Measurements from ENCODE around the gene AKAP12. TPM values are rescaled to one million over a fixed set of nuclear protein-coding genes. Genes with fewer than 3 reads are reported as not detected.

Gene AKAP12
- total and polyA plus RNA-seq, 12 donors: 5.7 to 43.3 (median 12.2) TPM

- peak overlapping the region in 9 of 10 donors; percentile 68 to 94 (median 81) for H3K4me3 ChIP-seq
- intact Hi-C loops (cut with DNase I): loop anchor here in 8 of 10 donors (2.0 to 10.0 kb wide), 8 partner anchors 55 to 227 kb away; no protein-coding TSS in a partner anchor
- WGBS, 2 donors: 82 to 84% methylated on average over 5 of the region's 5 CpGs
These were observed 2.1 kb downstream of the AKAP12 start for GRCh38 chr6:151241853-151242252.

GRCh38 chr6:151242420-151242861 lies 2.7 kb downstream of the AKAP12 start:
- DNase-seq (no peak), ATAC-seq (no peak)
- Histone ChIP-seq H3K9me3 (no peaks in the 10 kb centered on the region), H3K36me3 (no peaks in the 10 kb centered on the region), H3K4me1 (peaks cover 4 to 36% (median 11%) of the 10 kb centered on the region in 9 donors), H3K27me3 (peaks cover 0 to 57% (median 7%) of the 10 kb centered on the region in 7 donors), H3K27ac (no peak overlapping the region), H3K4me3 (peak overlapping the region in 7 of 10 donors; percentile 68 to 86 (median 81))
- intact Hi-C loops (cut with DNase I): loop anchor here in 7 of 10 donors (5.0 to 10.0 kb wide), 6 partner anchors 55 to 228 kb away; no protein-coding TSS in a partner anchor
- TF ChIP-seq CTCF (IDR thresholded peaks at IDR 0.05): no peak
- 87 to 93% methylated on average over 7 of the region's 7 CpGs for WGBS, 2 donors

More at GRCh38 chr6:151241853-151242252, 2.1 kb downstream of the AKAP12 start:
- no peak for ATAC-seq
- no peak for DNase-seq
- peaks cover 4 to 32% (median 11%) of the 10 kb centered on the region in 9 donors for H3K4me1 ChIP-seq
- H3K36me3 ChIP-seq: no peaks in the 10 kb centered on the region
- no peaks in the 10 kb centered on the region for H3K9me3 ChIP-seq
- H3K27me3 ChIP-seq: peaks cover 0 to 57% (median 7%) of the 10 kb centered on the region in 7 donors
- H3K27ac ChIP-seq: peak overlapping the region in 2 of 10 donors; percentile 85 to 86
- TF ChIP-seq CTCF (IDR thresholded peaks at IDR 0.05): no peak

- no peak for DNase-seq
- no peak for TF ChIP-seq CTCF (IDR thresholded peaks at IDR 0.05)
- no peak for ATAC-seq
- H3K27ac ChIP-seq: no peak overlapping the region
- no peak overlapping the region for H3K4me3 ChIP-seq
- H3K9me3 ChIP-seq: no peaks in the 10 kb centered on the region
- peaks cover 0 to 54% (median 7%) of the 10 kb centered on the region in 7 donors for H3K27me3 ChIP-seq
- peaks cover 4 to 36% (median 11%) of the 10 kb centered on the region in 9 donors for H3K4me1 ChIP-seq
- 79 to 84% methylated on average over 5 of the region's 5 CpGs for WGBS, 2 donors
- intact Hi-C loops (cut with DNase I): loop anchor here in 7 of 10 donors (5.0 to 10.0 kb wide), 6 partner anchors 54 to 229 kb away; no protein-coding TSS in a partner anchor
- no peaks in the 10 kb centered on the region for H3K36me3 ChIP-seq
These were observed 3.7 kb downstream of the AKAP12 start for GRCh38 chr6:151243481-151243880.

- Histone ChIP-seq H3K36me3 (no peaks in the 10 kb centered on the region), H3K27me3 (peaks cover 0 to 16% (median 0%) of the 10 kb centered on the region in 7 donors), H3K4me1 (peaks cover 0 to 14% (median 0%) of the 10 kb centered on the region in 9 donors), H3K9me3 (no peaks in the 10 kb centered on the region), H3K27ac (no peak overlapping the region), H3K4me3 (no peak overlapping the region)
- ATAC-seq (no peak), DNase-seq (no peak)
- TF ChIP-seq CTCF (IDR thresholded peaks at IDR 0.05): no peak
- intact Hi-C loops (cut with DNase I): loop anchor here in 7 of 10 donors (10.0 kb wide), 4 partner anchors 67 to 233 kb away; no protein-coding TSS in a partner anchor
- WGBS, 2 donors: 71 to 74% methylated on average over 6 of the region's 6 CpGs
These were observed 7.7 kb downstream of the AKAP12 start for GRCh38 chr6:151247490-151247889.

Data from heart right ventricle (tissue), 16 donors.